ENCODE results near the gene UGT2A3. TPM values are rescaled to one million over a fixed set of nuclear protein-coding genes. Genes with fewer than 3 reads are reported as not detected.

The UGT2A3 gene
- total and polyA plus RNA-seq, 2 donors = 0.09 to 0.38 TPM

Other genes starting within 250 kb of the UGT2A3 start
- 0.05 TPM for gene UGT2B10, start 135.8 kb downstream of the UGT2A3 start, total RNA-seq
- gene UGT2B10, start 135.8 kb downstream of the UGT2A3 start, polyA plus RNA-seq = 0.02 TPM
- gene UGT2B7, start 144.7 kb upstream of the UGT2A3 start, total RNA-seq = 0.42 TPM
- 3.4 TPM for gene UGT2B7, start 144.7 kb upstream of the UGT2A3 start, polyA plus RNA-seq